GM13976 (cell line): ENCODE data around the gene DTL.

Experiments
- DNase-seq: peaks from one replicate; pipeline ENCODE4 v3.0.0; 2012; ENCODE audit warnings: low spot score
- CTCF ChIP-seq: IDR thresholded peaks from 2 replicates; pipeline ENCODE4 v1.5.1; 2012; ENCODE audit warnings: borderline replicate concordance, mild to moderate bottlenecking; ENCODE audit not compliant: insufficient read depth; ENCODE audit errors: extremely low read depth, missing control alignments, control extremely low read depth
- in situ Hi-C: fragments of 300-500 bp; cut with MboI; formaldehyde crosslinking; loops from one replicate; pipeline ENCODE4 v1.12.0; 2022; ENCODE audit warnings: low sequenced_read_pairs, mixed read lengths, inconsistent platforms; ENCODE audit not compliant: unreplicated experiment

DTL gene

GRCh38 chr1:212045981-212046380 is 10.4 kb downstream of the DTL start:
- DNase-seq, result no peak
- in situ Hi-C loops, result no loop called here

GRCh38 chr1:212053993-212054392 is 18.4 kb downstream of the DTL start:
- in situ Hi-C loops, result loop anchor here (25.0 kb wide), 1 partner anchor 308 kb away; no protein-coding TSS in a partner anchor
- TF ChIP-seq CTCF, result no peak
- DNase-seq, result no peak

More at GRCh38 chr1:212045981-212046380, 10.4 kb downstream of the DTL start:
- TF ChIP-seq CTCF, result no peak

- no peak for DNase-seq
- TF ChIP-seq CTCF, result no peak
- in situ Hi-C loops, result loop anchor here (25.0 kb wide), 1 partner anchor 307 kb away; no protein-coding TSS in a partner anchor
These were observed 19.8 kb downstream of the DTL start for GRCh38 chr1:212055333-212055732.

- DNase-seq, result no peak
- TF ChIP-seq CTCF, result no peak
- in situ Hi-C loops, result loop anchor here (25.0 kb wide), 1 partner anchor 301 kb away; no protein-coding TSS in a partner anchor
These were observed 25.3 kb downstream of the DTL start for GRCh38 chr1:212060632-212061472.

GRCh38 chr1:212062832-212063438 is 27.4 kb downstream of the DTL start:
- in situ Hi-C loops, result loop anchor here (25.0 kb wide), 1 partner anchor 299 kb away; no protein-coding TSS in a partner anchor
- peak; percentile 17 for TF ChIP-seq CTCF
- DNase-seq, result peak; percentile 32

GRCh38 chr1:212067787-212068186 is 32.2 kb downstream of the DTL start:
- no peak for TF ChIP-seq CTCF
- no peak for DNase-seq
- in situ Hi-C loops, result loop anchor here (25.0 kb wide), 1 partner anchor 295 kb away; no protein-coding TSS in a partner anchor
